Measurements from ENCODE around the gene DGKI. TPM values are rescaled to one million over a fixed set of nuclear protein-coding genes. Genes with fewer than 3 reads are reported as not detected.

Gene DGKI
- total and polyA plus RNA-seq, 2 of the 13 experiments (the other 11 are each of a cell fraction or from before 2014, with no cell fraction given): 0.09 to 0.17 TPM

GRCh38 chr7:137501562-137501961 is 345.2 kb downstream of the DGKI start:
- ChIA-PET POLR2A (no interaction called here), CTCF (ENCODE audit: low intra/inter-chr PET ratio, low total read pairs) (no interaction called here)

More at GRCh38 chr7:137501562-137501961, 345.2 kb downstream of the DGKI start:
- WGBS (ENCODE audit: low lambda C conversion rate): 7% methylated on average over 2 of the region's 2 CpGs
- Histone ChIP-seq H3K4me3 (replicated peaks in 1 of 3; ENCODE audit: insufficient read depth in 1 of 3, low read depth in 2 of 3, low read length in 3 of 3) (no peak overlapping the region), H3K4me2 (ENCODE audit: low read depth, low read length) (no peak overlapping the region), H2AFZ (ENCODE audit: low read length) (no peak overlapping the region), H3K27me3 (ENCODE audit: control insufficient read depth in 1 of 2, insufficient read depth in 2 of 2, low read length in 2 of 2) (no peaks in the 10 kb centered on the region), H4K20me1 (ENCODE audit: insufficient read depth, low read length) (no peaks in the 10 kb centered on the region), H3K9ac (ENCODE audit: insufficient read depth, low read depth, low read length) (no peak overlapping the region), H3K36me3 (replicated peaks in 1 of 2; ENCODE audit: control insufficient read depth in 1 of 2, insufficient read depth in 2 of 2, low read length in 2 of 2) (no peaks in the 10 kb centered on the region), H3K27ac (ENCODE audit: extremely low read length, insufficient read depth, low read length) (no peak overlapping the region), H3K4me1 (ENCODE audit: insufficient read depth, low read length) (no peaks in the 10 kb centered on the region), H3K9me3 (ENCODE audit: low read length) (no peaks in the 10 kb centered on the region), H3K79me2 (ENCODE audit: insufficient read depth, low read length) (no peaks in the 10 kb centered on the region)
- BruUV-seq (replicated peaks): no TSS peak
- TF ChIP-seq SATB2 (CRISPR knock-in tag; IDR thresholded peaks at IDR 0.05) (no peak), ZNF329 (CRISPR knock-in tag; IDR thresholded peaks at IDR 0.05; ENCODE audit: low read depth) (no peak), TERF1 (CRISPR knock-in tag; IDR thresholded peaks at IDR 0.05) (no peak), SIN3B (IDR thresholded peaks at IDR 0.05; ENCODE audit: low read length) (no peak), ZNF567 (CRISPR knock-in tag; IDR thresholded peaks at IDR 0.05; ENCODE audit: borderline replicate concordance) (no peak), STAT6 (CRISPR knock-in tag; IDR thresholded peaks at IDR 0.05; ENCODE audit: borderline replicate concordance) (no peak), FOXK2 (IDR thresholded peaks at IDR 0.05) (no peak)
- intact Hi-C loops (cut with micrococcal nuclease; ENCODE audit: unreplicated experiment) (no loop called here), in situ Hi-C loops (cut with HindIII; ENCODE audit: extremely low pct_ligation_motif_present, low pct_unique_long_range_greater_than_20kb) (no loop called here)
- ATAC-seq: no peak
- no peak for FAIRE-seq
- DNase-seq (ENCODE audit: low spot score): no peak
